Endothelial cell of umbilical vein (primary cell): ENCODE results near the gene STRN. TPM values are rescaled to one million over a fixed set of nuclear protein-coding genes. Genes with fewer than 3 reads are reported as not detected.

ENCODE experiments used
- BruUV-seq: library from RNA; stranded (reverse); fragments of 400-500 nt; replicated peaks from 2 replicates; lab custom pipeline; 2021; lab: Mats Ljungman, UMichigan
- CTCF ChIA-PET: fragments of 300-600, 350-600 bp; sonication (Branson Sonifier 250); formaldehyde crosslinking; loops from one replicate; lab custom pipeline; 2021; ENCODE audit warnings: antibody characterized with exemption, inconsistent platforms; lab: Charles Lee
- POLR2A ChIA-PET: fragments of 300-600, 350-600 bp; sonication (Branson Sonifier 250); formaldehyde crosslinking; loops from one replicate; lab custom pipeline; 2021; ENCODE audit warnings: antibody characterized with exemption, inconsistent platforms; lab: Charles Lee
- DNase-seq: peaks from one replicate; pipeline ENCODE4 v3.0.0-alpha.2; 2011; ENCODE audit warnings: low read depth, low spot score
- FAIRE-seq: peaks from 2 replicates; lab custom pipeline; 2011; peaks lifted over from hg19 to GRCh38; lab: Jason Lieb, UNC
- H2AFZ ChIP-seq: 2 replicates; pipeline ENCODE4 v1.6.0; 2012; ENCODE audit warnings: low read depth, low read length, control low read depth, inconsistent platforms
- H3K27ac ChIP-seq: 2 replicates; pipeline ENCODE4 v1.5.1; 2011; ENCODE audit warnings: low read depth, mild to moderate bottlenecking, control low read depth, low read length, moderate library complexity; ENCODE audit not compliant: insufficient read depth
- H3K27me3 ChIP-seq, 2 experiments: 2 replicates each; pipeline versions ENCODE4 v1.6.0 to v1.6.1; 2011; ENCODE audit warnings: low read length in 2 of 2, mixed read lengths in 1 of 2; ENCODE audit not compliant: control insufficient read depth in 2 of 2, insufficient read depth in 2 of 2
- H3K36me3 ChIP-seq, 2 experiments: 2 replicates in 1 of 2; 3 replicates in 1 of 2; pipeline ENCODE4 v1.5.1; 2011; ENCODE audit warnings: low read length in 2 of 2, mild to moderate bottlenecking in 1 of 2, moderate library complexity in 1 of 2; ENCODE audit not compliant: control insufficient read depth in 2 of 2, insufficient read depth in 2 of 2; ENCODE audit errors: extremely low read depth in 1 of 2
- H3K4me1 ChIP-seq: 3 replicates; pipeline ENCODE4 v1.5.1; 2011; ENCODE audit warnings: mild to moderate bottlenecking, low read length; ENCODE audit not compliant: control insufficient read depth, insufficient read depth; ENCODE audit errors: extremely low read depth
- H3K4me2 ChIP-seq: 2 replicates; pipeline ENCODE4 v1.6.1; 2011; ENCODE audit warnings: low read length, control low read depth, mixed read lengths; ENCODE audit not compliant: insufficient read depth
- H3K4me3 ChIP-seq, 3 experiments: fragments of 200-600 bp in 1 of 3; sonication (generic), shearing (Covaris generic) in 1 of 3; replicated peaks in 1 of 3; 2 replicates each; pipeline ENCODE4 v1.5.1; 2011 to 2016; ENCODE audit warnings: control low read depth in 3 of 3, low read length in 3 of 3, mild to moderate bottlenecking in 2 of 3, inconsistent platforms in 1 of 3, low read depth in 1 of 3, moderate library complexity in 1 of 3; ENCODE audit not compliant: insufficient read depth in 1 of 3
- H3K79me2 ChIP-seq: 2 replicates; pipeline ENCODE4 v1.6.0; 2012; ENCODE audit warnings: low read length, inconsistent platforms; ENCODE audit not compliant: control insufficient read depth, insufficient read depth
- H3K9ac ChIP-seq: replicated peaks from 2 replicates; pipeline ENCODE3; 2011; ENCODE audit warnings: low read length, control low read depth; ENCODE audit not compliant: insufficient read depth; ENCODE audit errors: extremely low read depth
- H3K9me1 ChIP-seq: replicated peaks from 3 replicates; pipeline ENCODE4 v1.6.0; 2011; ENCODE audit warnings: mild to moderate bottlenecking, low read length; ENCODE audit not compliant: control insufficient read depth, insufficient read depth; ENCODE audit errors: extremely low read depth
- H3K9me3 ChIP-seq: replicated peaks from 2 replicates; pipeline ENCODE4 v1.5.1; 2012; ENCODE audit warnings: low read length, inconsistent platforms; ENCODE audit not compliant: control insufficient read depth, insufficient read depth
- H4K20me1 ChIP-seq: replicated peaks from 2 replicates; pipeline ENCODE3; 2011; ENCODE audit warnings: mild to moderate bottlenecking, low read length; ENCODE audit not compliant: control insufficient read depth, insufficient read depth; ENCODE audit errors: extremely low read depth
- EZH2 ChIP-seq: IDR thresholded peaks from 2 replicates; pipeline ENCODE4 v1.6.1; 2012; ENCODE audit warnings: borderline replicate concordance, low read depth, mild to moderate bottlenecking, moderate library complexity, low read length, inconsistent platforms; ENCODE audit not compliant: severe bottlenecking
- FOS ChIP-seq: IDR thresholded peaks from 2 replicates; pipeline ENCODE4 v1.6.1; 2011; ENCODE audit warnings: mild to moderate bottlenecking, low read length, moderate library complexity, borderline replicate concordance; ENCODE audit not compliant: insufficient read depth
- GATA2 ChIP-seq: IDR thresholded peaks from 2 replicates; pipeline ENCODE4 v1.7.0; 2011; ENCODE audit warnings: low read depth, mild to moderate bottlenecking, moderate library complexity, mixed read lengths, low read length; ENCODE audit not compliant: insufficient read length, insufficient read depth
- JUN ChIP-seq: IDR thresholded peaks from 2 replicates; pipeline ENCODE4 v1.6.1; 2011; ENCODE audit warnings: borderline replicate concordance, low read depth; ENCODE audit not compliant: insufficient read length, insufficient read depth
- MAX ChIP-seq: IDR thresholded peaks from 2 replicates; pipeline ENCODE4 v1.6.1; 2011; ENCODE audit not compliant: insufficient read depth, insufficient read length
- MYC ChIP-seq: IDR thresholded peaks from one replicate; pipeline ENCODE4 v1.6.1; 2011; ENCODE audit warnings: mild to moderate bottlenecking, low read depth, low read length
- POLR2A ChIP-seq: IDR thresholded peaks from 2 replicates; pipeline ENCODE4 v1.6.1; 2012; ENCODE audit warnings: low read depth, mild to moderate bottlenecking, control low read depth, low read length
- POLR2AphosphoS5 ChIP-seq: IDR thresholded peaks from 2 replicates; pipeline ENCODE4 v1.6.1; 2012; ENCODE audit warnings: low read depth, mild to moderate bottlenecking, control low read depth, low read length, moderate library complexity; ENCODE audit not compliant: insufficient read depth
- dilution Hi-C: fragments of 300-500 bp; cut with MboI; formaldehyde crosslinking; loops from one replicate; pipeline ENCODE4 v1.15.0; 2019; ENCODE audit warnings: low sequenced_read_pairs; ENCODE audit not compliant: extremely low pct_ligation_motif_present
- intact Hi-C: fragments of 100-400 bp; cut with micrococcal nuclease; formaldehyde crosslinking; loops from one replicate; pipeline ENCODE4 v1.10.0; 2022
- polyA plus RNA-seq, 4 experiments: library from polyadenylated mRNA; depleted of rRNA in 3 of 4; stranded (reverse) in 3 of 4; unstranded in 1 of 4; fragments of >200 nt; gene quantifications; 2 replicates each; pipeline versions ENCODE4 v1.2.1 to v1.2.3, GENCODE V29; 2011 to 2012; ENCODE audit warnings: missing spikeins in 1 of 4
- total RNA-seq: library from RNA; stranded (reverse); gene quantifications from 2 replicates; pipeline ENCODE4 v1.2.3, GENCODE V29; 2021
- TF ChIP-seq, protein P1 (sequence below), 2 donors: IDR thresholded peaks; 1 replicate in 1 of 2; 2 replicates in 1 of 2; pipeline ENCODE4 v1.5.1; 2011; ENCODE audit warnings: low read length in 2 of 2, mild to moderate bottlenecking in 2 of 2, moderate library complexity in 2 of 2, control low read depth in 1 of 2, inconsistent platforms in 1 of 2, low read depth in 1 of 2; ENCODE audit not compliant: insufficient read depth in 1 of 2; ENCODE audit errors: extremely low read depth in 1 of 2

The STRN gene
- total and polyA plus RNA-seq, 2 donors (not counting 3 experiments of a cell fraction or from before 2014, with no cell fraction given), result 6.7 to 33.4 TPM

DNA sequence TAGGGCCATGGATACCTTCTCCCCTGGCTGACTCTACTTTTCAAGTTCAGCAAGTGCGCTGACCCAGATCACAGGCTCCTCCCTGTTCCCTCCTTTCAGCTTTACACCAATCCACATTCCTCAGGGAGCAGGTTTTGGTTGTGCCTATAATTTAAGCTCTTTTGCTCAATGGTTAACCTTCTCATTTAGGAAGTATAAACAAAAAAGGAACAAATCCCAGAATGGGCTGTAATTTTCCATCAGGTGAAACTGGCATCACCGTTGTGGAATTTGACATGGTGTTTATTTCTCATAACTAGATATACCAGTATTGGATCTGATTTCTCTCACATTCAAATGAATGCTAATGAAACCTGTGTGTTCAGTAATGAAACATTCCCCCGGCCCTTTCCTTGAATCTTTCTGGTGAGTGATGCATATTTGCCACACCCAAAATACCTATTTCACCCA is 13.6 kb downstream of the STRN start:
- Histone ChIP-seq H3K4me2 (no peak overlapping the region), H3K4me3 (no peak overlapping the region), H3K36me3 (no peaks in the 10 kb centered on the region), H2AFZ (no peak overlapping the region), H3K9me1 (no peaks in the 10 kb centered on the region), H3K79me2 (peaks cover 64% of the 10 kb centered on the region), H4K20me1 (no peaks in the 10 kb centered on the region), H3K27ac (no peak overlapping the region), H3K9ac (no peak overlapping the region), H3K9me3 (no peaks in the 10 kb centered on the region), H3K4me1 (peaks cover 24% of the 10 kb centered on the region), H3K27me3 (no peaks in the 10 kb centered on the region)
- POLR2A ChIA-PET, result no interaction called here
- no peak for FAIRE-seq
- CTCF ChIA-PET, result interaction anchor here (1.5 kb wide), 1 partner anchor 10 kb away, joined by 6 read pairs; no protein-coding TSS in a partner anchor
- no peak for TF ChIP-seq GATA2
- TF ChIP-seq EZH2, result no peak
- TF ChIP-seq, protein P1, sequence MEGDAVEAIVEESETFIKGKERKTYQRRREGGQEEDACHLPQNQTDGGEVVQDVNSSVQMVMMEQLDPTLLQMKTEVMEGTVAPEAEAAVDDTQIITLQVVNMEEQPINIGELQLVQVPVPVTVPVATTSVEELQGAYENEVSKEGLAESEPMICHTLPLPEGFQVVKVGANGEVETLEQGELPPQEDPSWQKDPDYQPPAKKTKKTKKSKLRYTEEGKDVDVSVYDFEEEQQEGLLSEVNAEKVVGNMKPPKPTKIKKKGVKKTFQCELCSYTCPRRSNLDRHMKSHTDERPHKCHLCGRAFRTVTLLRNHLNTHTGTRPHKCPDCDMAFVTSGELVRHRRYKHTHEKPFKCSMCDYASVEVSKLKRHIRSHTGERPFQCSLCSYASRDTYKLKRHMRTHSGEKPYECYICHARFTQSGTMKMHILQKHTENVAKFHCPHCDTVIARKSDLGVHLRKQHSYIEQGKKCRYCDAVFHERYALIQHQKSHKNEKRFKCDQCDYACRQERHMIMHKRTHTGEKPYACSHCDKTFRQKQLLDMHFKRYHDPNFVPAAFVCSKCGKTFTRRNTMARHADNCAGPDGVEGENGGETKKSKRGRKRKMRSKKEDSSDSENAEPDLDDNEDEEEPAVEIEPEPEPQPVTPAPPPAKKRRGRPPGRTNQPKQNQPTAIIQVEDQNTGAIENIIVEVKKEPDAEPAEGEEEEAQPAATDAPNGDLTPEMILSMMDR (IDR thresholded peaks at IDR 0.05; ENCODE audit: extremely low read depth in 1 of 2, insufficient read depth in 1 of 2, low read depth in 1 of 2, low read length in 2 of 2), result no peak
- TF ChIP-seq MAX, result no peak
- TF ChIP-seq JUN, result no peak
- no peak for TF ChIP-seq FOS
- no peak for TF ChIP-seq POLR2AphosphoS5
- TF ChIP-seq MYC, result no peak
- TF ChIP-seq POLR2A, result no peak
- dilution Hi-C loops, result no loop called here
- DNase-seq, result no peak
- BruUV-seq, result no TSS peak
- intact Hi-C loops, result no loop called here
